ENCODE measurements around the gene AURKA. TPM values are rescaled to one million over a fixed set of nuclear protein-coding genes. Genes with fewer than 3 reads are reported as not detected.

Gene AURKA
- 1 to 10 TPM in 3 of 4 donors, under 1 TPM in 1; 0.83 to 2.4 (median 2.0) TPM for total RNA-seq

- Histone ChIP-seq H3K9me3 (no peaks in the 10 kb centered on the region), H3K4me3 (replicated peaks in 1 of 3) (peak within 1 kb of the TSS; percentile 61 to 73 (median 67)), H3K27ac (peak within 1 kb of the TSS; percentile 53 to 91 (median 82)), H3K36me3 (peaks cover 3 to 19% of the 10 kb centered on the region in 2 donors), H3K4me1 (peaks cover 15 to 18% of the 10 kb centered on the region in 2 donors), H3K27me3 (no peaks in the 10 kb centered on the region)
- WGBS, 2 donors, result 0 to 1% methylated on average over 38 to 53 of the region's 53 CpGs
- TF ChIP-seq POLR2A (IDR thresholded peaks at IDR 0.05) (peak in 1 of 2 donors; percentile 72), CTCF (IDR thresholded peaks at IDR 0.05) (no peak)
- peak; percentile 99 to 100 for DNase-seq
- intact Hi-C loops (cut with DNase I), result loop anchor here (5.0 kb wide), 1 partner anchor 80 kb away; no protein-coding TSS in a partner anchor
These were observed at the start of gene AURKA, which contains the start of gene CSTF1 for GRCh38 chr20:56392132-56392880. Gene AURKA (minus strand): TSS chr20:56392215. CDS start chr20:56388197, 4,018 bp downstream. Gene CSTF1 (plus strand): TSS chr20:56392645. CDS start chr20:56395553, 2,908 bp downstream.

GRCh38 chr20:56440346-56441007, 48.5 kb upstream of the AURKA start:
- Histone ChIP-seq H3K27me3 (no peaks in the 10 kb centered on the region), H3K27ac (peak overlapping the region in 1 of 3 donors; percentile 9), H3K36me3 (no peaks in the 10 kb centered on the region), H3K4me3 (replicated peaks in 1 of 3) (no peak overlapping the region), H3K9me3 (no peaks in the 10 kb centered on the region), H3K4me1 (peaks cover 8 to 13% of the 10 kb centered on the region in 2 donors)
- TF ChIP-seq CTCF (IDR thresholded peaks at IDR 0.05), result no peak
- TF ChIP-seq POLR2A (IDR thresholded peaks at IDR 0.05), result no peak
- intact Hi-C loops (cut with DNase I), result no loop called here
- peak; percentile 38 to 48 for DNase-seq
- WGBS, 2 donors, result 48 to 53% methylated on average over 4 of the region's 4 CpGs

- Histone ChIP-seq H3K27ac (peak overlapping the region in 1 of 3 donors; percentile 9), H3K4me3 (replicated peaks in 1 of 3) (no peak overlapping the region), H3K27me3 (no peaks in the 10 kb centered on the region), H3K9me3 (no peaks in the 10 kb centered on the region), H3K4me1 (peaks cover 8 to 13% of the 10 kb centered on the region in 2 donors), H3K36me3 (no peaks in the 10 kb centered on the region)
- DNase-seq, result peak; percentile 53 to 67
- WGBS, 2 donors, result 31 to 34% methylated on average over 5 of the region's 5 CpGs
- intact Hi-C loops (cut with DNase I), result no loop called here
- TF ChIP-seq CTCF (IDR thresholded peaks at IDR 0.05), result no peak
- no peak for TF ChIP-seq POLR2A (IDR thresholded peaks at IDR 0.05)
These were observed 47.8 kb upstream of the AURKA start for GRCh38 chr20:56439771-56440291.

GRCh38 chr20:56438284-56438683, 46.3 kb upstream of the AURKA start:
- H3K9me3 ChIP-seq, result no peaks in the 10 kb centered on the region
- H3K4me1 ChIP-seq, result peaks cover 8 to 13% of the 10 kb centered on the region in 2 donors
- intact Hi-C loops (cut with DNase I), result no loop called here
- TF ChIP-seq POLR2A (IDR thresholded peaks at IDR 0.05), result no peak
- no peak for TF ChIP-seq CTCF (IDR thresholded peaks at IDR 0.05)
- no peaks in the 10 kb centered on the region for H3K27me3 ChIP-seq
- no peak overlapping the region for H3K27ac ChIP-seq
- H3K4me3 ChIP-seq (replicated peaks in 1 of 3), result no peak overlapping the region
- 95 to 97% methylated on average over 4 of the region's 4 CpGs for WGBS, 2 donors
- DNase-seq, result no peak
- no peaks in the 10 kb centered on the region for H3K36me3 ChIP-seq

Data from thyroid gland (tissue), 4 donors.